Stimulated activated CD4-positive, alpha-beta T cell treated with anti-CD3 and anti-CD28 coated beads, Interleukin-1b, Interleukin-23, amount 100 ng/mL, for 48 hours (primary cell): Measurements from ENCODE around the gene CLDN19.

ENCODE experiments used
- DNase-seq: peaks from one replicate; pipeline ENCODE4 v3.0.0-alpha.2; 2020

CLDN19 gene

GRCh38 chr1:42739753-42740700 is at the start of gene CLDN19:
TSS of gene CLDN19 (minus strand) at chr1:42740236. CDS start at chr1:42740063, 173 bp downstream.
- no peak for DNase-seq

DNA sequence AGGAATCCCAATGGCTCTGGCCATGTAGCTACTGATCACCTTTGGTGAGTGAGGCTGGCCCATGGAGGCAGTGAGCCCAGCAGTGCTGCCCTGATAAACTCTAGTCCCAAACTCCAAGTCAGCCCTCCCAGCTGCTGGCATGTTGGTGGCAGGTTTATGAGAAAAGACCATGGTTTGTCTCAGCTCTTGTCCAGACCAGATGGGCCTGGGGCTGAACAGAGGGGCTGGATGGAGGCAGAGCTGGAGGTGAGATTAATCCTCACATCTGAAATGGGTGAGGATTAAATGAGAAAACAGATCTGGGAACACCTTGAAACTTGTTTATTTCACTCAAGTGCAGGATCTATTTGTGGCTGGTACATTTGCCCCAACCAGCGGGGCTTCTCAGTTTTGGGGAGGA is 48.0 kb upstream of the CLDN19 start:
- no peak for DNase-seq

GRCh38 chr1:42786097-42786496 is 46.1 kb upstream of the CLDN19 start:
- DNase-seq, result no peak

DNA sequence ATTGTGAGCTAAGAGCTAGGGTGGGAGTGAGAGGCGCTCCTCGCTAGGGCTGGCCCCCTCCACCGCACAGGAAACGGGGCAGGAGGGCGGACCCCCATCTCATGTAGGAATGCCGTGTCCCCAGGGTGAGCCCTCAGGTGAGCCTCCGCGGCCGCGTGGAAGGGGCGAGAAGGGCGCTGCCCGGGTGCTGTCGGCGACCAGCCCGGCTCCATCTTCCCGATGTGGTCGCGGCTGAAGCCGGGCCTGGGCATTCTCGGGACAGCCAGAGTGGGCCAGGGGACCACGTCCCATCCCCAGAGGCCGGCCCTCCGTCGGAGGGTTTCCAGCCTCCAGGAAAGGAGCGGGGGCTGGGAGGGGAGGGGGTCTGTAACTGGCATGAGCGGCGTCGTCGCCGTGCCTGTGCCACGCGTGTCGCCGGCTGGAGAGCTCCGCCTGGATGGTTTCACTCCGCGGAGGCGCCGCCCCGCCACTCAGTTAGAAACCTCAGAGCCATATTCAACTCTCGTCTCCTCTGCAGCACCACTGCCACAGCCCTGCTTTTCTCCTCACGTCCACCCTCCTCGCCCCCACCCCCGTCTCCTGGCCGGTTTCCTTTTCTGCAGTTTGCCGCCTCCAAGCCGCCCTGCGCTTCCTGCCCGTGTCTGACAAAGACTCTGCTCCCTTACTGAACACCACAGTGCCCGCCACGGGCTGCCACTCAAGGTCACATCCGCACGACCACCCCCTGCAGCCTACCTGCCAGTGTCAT is 45.1 kb upstream of the CLDN19 start, which contains the start of gene TMEM269:
TSS of gene TMEM269 (plus strand) at position 46 of the 748 bp plus-strand sequence. CDS start 4,903 bp downstream, outside the sequence.
- DNase-seq, result peak; percentile 52

GRCh38 chr1:42784547-42784945 is 44.5 kb upstream of the CLDN19 start:
- DNase-seq, result no peak

- DNase-seq, result no peak
Measured at GRCh38 chr1:42783092-42783491, 43.1 kb upstream of the CLDN19 start.

DNA sequence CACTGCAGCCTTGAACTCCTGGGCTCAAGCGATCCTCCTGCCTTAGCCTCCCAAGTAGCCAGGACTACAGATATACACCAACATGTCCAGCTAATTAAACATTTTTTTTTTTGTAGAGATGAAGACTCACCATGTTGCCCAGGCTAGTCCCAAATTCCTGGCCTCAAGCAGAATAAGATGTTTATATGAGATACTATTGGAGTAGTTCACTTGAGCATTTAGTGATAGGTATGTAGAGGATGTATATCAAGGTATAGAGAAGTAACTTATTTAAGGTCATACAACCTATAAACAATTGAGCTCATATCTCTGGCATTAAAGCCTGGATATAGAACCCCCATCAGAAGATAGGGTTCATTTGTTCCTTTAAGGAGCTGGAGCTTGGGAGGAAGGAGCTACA is 40.1 kb upstream of the CLDN19 start:
- no peak for DNase-seq

DNA sequence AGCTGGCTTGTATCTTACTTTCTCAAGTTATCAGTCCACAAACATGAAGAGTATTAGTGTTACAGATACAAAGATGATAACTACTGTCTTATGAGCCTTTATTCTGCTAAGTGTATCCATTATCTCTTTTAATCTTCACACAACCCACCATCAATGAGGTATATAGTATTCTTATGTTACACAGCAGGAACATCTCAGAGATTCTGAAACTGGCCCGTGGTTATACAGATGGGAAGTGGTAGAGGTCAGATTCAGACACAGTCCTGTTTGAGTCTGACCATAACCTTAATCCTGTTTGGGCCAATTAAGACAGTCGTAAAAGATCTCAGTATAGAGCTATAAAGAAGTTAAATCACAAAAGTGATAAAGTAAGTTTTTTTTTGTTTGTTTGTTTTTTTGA is 39.7 kb upstream of the CLDN19 start:
- DNase-seq, result no peak

DNA sequence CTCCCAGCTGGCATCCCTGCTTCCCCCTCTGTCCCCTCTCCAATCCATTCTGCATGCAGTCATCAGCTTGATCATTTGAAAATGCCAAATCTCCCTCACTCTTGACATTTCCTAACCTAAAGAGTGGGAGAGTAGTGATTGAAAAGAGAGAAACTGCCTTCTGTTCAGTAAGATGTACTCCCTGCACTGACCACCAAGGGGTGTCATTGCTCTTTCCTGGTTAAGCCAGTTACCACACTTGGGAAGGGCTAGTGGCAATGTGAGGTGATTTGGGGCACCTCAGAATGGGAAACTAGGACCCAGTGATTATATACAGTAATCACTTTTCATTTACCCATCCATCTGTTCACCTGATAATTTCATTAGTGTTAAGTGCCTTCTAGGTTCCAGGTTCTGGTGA is 37.8 kb upstream of the CLDN19 start:
- no peak for DNase-seq

GRCh38 chr1:42776502-42776901 is 36.5 kb upstream of the CLDN19 start:
- no peak for DNase-seq

GRCh38 chr1:42774928-42775526 is 35.0 kb upstream of the CLDN19 start:
- no peak for DNase-seq

GRCh38 chr1:42773420-42773819 is 33.4 kb upstream of the CLDN19 start:
- DNase-seq, result no peak

DNA sequence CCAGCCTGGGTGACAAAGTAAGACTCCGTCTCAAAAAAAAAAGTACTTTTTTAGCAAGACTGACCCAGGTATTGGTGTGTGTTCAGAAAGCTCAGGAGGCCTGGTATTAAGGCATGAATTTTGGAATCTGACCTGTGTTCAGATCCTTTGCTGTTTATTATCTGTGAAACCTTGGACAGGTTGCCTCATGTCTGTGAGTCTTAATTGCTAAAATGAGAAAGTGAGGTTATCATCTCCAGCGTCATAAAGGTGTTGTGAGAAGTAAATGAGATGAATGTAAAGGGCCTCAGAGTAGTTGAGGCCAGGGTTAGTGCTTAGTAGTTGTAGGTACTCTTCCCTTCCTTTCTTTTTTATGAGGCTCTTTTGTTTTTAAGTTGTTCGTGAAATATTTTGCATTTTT is 29.8 kb upstream of the CLDN19 start:
- DNase-seq, result no peak

DNA sequence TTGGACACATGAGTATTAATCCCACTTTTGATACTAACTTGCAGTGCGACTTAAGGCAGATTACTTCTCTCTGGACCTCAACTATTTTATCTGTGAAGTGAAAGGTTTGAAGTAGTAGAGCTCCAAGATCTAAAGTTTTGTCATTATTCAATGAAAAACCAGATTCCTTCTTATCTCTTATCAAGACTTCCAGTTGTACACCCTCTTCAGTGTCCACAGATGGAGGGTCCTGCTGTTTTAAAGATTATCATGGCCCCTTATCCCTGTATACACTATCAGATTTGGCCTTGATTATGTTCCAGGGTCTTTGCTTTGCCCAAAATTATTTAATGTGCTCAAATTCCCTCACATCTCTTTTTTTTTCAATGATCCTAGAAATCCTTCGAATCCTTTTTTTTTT is 28.1 kb upstream of the CLDN19 start:
- no peak for DNase-seq

DNA sequence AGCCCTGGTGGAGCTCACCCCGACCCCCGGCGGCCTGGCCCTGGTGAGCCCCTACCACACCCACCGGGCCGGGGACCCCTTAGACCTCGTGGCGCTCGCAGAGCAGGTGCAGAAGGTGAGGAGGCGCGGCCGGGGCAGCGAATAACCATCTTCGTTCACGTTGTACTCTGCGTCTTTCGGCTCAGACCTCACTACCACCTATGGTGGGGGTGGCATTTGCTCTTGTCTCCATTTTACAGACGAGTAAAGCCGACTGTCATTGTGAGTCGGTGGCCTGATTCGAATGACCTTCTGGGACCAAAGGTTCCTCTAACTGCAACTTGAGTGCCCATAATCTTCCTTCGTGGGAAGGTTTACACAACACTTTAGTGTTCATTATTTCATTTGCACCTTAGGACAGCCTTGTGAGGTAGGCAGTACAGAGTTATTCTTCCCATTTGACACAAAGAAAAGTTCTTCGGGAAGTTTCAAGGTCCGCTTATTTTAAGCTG is 27.5 kb upstream of the CLDN19 start:
- DNase-seq, result no peak

- peak; percentile 100 for DNase-seq
Measured at GRCh38 chr1:42766741-42767509, 26.9 kb upstream of the CLDN19 start, which contains the start of the genes C1orf50 and P3H1. TSS of gene C1orf50 (plus strand) at chr1:42767249. CDS start at chr1:42767312, 63 bp downstream. TSS of gene P3H1 (minus strand) at chr1:42767028. CDS start at chr1:42766971, 57 bp downstream.

DNA sequence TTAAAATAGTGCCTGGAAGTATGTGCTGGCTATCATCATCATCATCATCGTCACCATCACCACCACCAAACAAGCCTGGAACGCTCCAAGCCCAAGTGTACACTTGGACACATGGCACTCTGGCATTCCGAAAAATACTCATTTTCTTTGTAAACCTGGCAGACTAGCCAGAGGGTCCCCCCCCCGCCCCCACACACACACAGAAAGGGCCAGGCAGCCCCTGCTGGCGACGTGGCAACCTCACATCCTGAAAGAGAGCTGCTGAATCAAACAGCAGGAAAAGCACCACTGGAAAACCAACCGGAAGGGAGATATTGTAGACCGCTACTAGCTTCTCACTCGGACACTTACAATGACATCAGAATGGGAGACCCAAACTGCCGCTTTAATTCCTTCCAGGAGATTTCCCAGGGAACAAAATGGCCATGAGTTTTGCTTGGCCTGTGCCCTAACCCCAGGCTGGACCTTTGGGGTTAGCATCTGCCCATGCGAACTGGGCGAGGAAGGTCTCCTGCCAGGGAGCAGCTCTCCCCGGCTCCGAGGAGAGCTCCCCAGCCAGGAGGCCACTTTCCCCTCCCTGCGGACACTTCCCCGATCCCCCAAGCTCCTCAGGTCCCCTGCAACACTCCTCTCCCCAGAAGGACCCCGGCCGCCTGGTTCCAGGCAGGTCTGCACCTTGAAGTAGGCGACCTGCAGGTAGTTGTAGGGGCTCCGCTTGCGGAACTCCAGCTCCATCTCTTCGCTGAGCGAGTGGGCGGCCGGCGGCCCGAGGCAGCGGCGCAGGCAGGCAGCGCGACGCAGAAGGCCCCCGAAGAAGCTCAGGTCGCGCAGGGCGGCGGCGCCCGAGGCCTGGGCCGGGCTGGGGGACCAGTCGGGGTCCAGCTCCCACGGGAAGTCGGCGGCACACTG is 26.1 kb upstream of the CLDN19 start:
- DNase-seq, result peak; percentile 47

GRCh38 chr1:42765269-42765668 is 25.2 kb upstream of the CLDN19 start:
- DNase-seq, result no peak

DNA sequence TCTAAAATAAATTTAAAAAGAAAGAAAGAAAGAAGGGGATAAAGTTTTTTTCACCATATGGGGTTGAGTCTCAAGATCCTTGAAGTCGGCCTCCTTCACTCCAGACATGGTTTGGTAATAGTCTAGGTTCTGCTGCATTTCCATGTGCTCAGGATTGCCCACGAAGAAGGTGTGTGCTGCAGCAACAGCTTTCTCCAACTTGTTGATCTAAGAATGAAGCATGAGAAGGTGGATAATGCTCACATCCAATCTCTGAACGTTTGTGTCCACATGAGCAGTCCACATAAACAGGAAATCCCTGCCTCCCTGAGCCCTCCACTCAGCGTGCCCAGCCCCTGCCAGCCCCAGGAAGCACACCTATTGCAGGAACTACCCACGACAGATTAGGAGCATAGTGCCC is 22.2 kb upstream of the CLDN19 start:
- no peak for DNase-seq

- no peak for DNase-seq
Measured at GRCh38 chr1:42761567-42761966, 21.5 kb upstream of the CLDN19 start.

DNA sequence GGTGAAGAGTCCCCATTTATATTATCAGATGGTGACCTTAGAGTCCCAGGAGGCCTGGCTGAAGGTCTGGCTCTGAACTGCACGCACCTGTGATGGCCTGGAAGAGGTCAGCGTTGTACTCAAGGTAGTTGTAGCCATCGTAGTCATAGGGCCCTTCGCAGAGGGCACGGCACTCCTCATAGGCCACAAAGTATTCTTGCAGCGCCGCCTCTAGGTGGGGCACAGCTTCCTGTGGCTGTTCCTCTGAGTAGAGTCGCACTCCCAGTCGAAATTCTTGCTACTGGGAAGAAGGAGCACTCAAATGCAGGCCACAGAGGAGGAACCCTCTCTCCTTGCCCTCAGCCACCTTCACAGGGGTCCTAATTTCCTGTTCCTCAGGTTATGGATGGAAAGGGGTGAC is 19.1 kb upstream of the CLDN19 start:
- DNase-seq, result no peak
